GM19452 (cell line): Measurements from ENCODE around the gene ADAMTS3.

ENCODE experiments used
- ATAC-seq: cut with Tn5 transposase; IDR thresholded peaks from one replicate; pipeline ENCODE4 v1.9.1; 2021; ENCODE audit not compliant: unreplicated experiment

ADAMTS3 gene

DNA sequence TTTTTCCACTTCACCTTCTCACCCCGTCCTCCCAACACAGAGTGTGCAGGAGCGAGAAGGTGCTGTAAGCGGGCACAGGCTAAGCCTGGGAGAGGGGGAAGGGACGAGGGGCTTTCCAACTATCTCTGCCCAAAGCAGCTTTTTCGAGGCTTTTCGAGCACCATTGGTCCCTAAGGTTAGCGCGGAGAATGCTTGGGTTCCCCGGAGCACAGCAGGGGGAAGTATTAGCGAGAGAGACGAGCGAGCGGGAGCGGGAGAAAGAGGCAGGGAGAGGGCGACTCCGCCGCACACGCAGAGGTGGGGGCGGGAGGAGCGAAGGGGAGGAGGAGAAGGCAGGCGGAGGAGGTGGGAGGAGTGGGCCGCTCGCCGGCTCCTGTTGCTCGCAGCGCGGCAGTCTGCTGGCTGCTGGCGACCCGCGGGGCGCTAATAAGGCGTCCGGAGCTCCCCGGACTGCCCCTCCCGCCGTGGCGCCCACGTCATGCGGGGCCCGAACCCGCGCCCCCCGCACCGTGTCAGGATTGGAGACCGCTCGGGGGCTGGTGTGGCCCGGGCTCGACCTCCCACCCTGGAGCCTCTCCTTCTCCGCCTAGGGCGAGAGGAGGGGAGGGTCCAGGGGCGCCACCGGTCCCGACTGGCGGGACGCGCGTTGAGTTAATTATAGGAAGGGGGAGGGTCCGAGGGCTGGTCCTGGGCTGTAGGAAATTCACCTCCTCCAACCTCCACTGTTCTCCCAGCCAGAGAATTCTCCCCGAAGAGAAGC, at the start of gene ADAMTS3:
ADAMTS3 (minus strand) TSS at position 263 of the 760 bp plus-strand sequence. CDS start 459 bp downstream, outside the sequence.
- ATAC-seq: no peak

DNA sequence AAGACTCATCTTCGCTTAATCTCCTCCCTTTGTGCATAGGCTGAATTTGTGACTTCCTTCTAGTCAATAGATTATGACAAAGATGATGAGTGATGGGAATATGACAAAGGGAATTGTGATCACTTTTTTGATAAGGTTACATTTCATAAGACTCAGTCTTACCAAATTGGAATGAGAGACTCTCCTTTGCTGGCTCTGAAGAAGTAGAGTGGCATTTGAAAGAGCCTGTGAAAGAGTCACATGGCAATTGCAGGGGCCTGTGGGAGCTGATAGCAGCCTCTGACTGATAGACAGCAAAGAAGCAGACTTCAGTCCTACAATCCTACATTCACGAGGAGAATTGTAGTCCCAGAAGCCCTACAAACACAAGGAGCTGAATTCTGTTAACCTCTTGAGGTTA, 44.9 kb upstream of the ADAMTS3 start:
- no peak for ATAC-seq

DNA sequence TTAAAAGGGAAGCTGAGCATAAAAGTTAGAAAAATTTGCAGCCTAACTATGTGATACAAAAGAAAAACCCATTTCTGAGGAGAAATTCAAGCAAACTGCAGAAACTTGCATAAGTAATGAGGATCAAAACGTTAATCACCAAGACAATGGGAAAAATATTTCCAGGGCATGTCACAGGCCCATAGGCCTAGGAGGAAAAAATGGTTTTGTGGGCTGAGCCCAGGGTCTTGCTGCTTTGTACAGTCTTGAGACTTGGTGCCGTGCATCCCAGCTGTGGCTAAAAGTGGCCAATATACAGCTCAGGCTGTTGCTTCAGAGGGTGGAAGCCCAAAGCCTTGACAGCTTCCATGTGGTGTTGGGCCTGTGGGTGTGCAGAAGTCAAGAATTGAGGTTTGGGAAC, 37.7 kb upstream of the ADAMTS3 start:
- ATAC-seq: no peak

DNA sequence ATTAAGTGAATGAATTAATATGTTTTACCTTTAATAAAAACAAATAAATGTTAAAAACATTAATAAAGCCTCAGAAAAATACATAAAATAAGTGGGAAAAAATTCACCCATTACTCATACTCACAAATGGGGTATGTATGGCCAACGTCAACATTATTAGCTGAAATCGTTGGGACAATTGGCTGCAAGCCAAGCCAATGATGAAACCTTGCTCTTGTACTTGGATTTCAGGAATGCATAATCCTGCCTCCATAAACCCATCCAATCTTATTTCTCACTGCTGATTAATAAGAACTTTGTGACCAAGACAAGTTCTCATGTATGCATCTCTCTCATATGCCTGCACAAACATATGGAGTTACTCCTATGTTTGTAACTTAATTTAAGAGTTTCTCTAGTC, 35.3 kb upstream of the ADAMTS3 start:
- no peak for ATAC-seq

DNA sequence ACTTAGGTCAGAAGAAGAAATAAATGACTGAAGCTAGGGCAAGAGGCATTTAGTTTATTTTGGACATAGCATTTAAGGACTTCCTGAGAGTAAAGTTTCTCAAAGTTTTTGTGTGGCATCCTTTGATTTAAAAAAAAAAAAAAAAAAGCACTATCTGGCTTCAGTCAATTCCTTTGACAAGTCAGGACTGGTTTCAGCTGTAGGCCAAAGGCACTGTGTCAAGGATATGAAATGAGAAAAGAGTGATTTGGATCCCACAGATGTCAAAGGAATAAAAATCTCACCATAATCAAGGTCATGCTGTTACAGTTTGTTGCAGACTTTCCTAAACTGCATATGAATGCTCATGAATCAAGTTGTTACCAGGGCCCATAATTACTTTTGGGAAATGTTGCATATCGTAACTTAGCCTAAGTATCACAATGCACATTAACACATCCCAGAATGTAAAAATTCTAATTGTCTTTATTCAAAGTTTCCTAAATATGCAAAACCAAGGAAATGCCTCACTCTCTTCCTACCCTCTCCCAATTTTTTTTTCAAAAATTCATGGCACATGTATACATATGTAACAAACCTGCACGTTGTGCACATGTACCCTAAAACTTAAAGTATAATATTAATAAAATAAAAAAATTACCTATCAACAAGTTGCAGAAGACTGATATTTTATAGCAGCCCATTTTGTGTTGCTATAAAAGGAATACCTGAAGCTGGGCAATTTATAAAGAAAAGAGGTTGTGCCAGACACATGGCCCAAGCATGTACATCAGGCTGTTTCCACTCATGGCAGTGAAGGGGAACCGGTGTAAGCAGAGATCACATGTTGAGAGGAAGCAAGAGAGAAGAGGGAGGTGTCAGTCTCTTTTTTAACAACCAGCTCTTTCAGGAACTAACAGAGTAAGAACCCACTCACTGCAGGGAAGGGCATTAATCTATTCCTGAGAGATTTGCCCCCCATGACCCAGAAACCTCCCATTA, 33.7 kb upstream of the ADAMTS3 start:
- no peak for ATAC-seq

DNA sequence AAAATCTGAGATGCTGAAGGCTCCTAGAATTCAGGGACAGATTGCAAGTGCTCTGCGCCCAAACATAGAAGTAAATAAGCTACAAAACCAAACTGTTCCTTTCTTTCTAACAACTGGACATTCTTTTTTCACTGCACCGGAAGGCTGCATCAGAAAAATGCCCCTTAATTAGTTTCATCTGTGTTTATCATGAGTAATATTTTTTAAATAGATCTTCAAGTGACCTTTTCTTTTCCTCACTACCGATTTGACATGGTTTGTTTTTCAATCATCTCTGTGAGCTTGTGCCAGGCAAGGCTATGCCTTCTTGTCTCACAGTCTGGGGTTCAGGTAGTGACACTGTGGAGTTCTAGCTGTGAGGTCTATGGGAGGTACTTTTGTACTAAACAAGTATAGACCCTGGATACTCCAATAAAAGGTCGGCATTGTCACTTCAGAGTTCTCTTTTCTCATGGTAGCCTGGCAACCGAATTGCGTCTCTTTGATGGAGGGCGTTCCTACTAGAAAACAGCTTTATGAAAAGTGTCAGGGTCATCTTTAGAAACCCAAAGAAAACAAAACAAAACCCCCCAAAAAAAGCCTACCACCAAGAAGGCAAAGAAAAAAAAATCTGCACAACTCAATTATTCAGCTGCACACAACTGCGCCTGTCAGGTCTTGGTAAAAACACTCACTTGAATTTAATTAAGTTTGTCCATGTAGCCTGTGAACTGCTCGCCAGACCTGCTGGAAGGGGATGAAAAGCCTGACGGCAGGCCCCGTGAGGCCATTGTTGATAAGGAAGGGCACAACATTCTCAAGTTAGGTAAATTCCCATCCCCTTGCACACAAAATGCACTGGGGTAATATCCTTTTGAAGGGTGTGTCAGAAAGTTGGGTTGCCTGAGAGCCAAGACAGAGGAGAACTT, 22.8 kb upstream of the ADAMTS3 start:
- ATAC-seq: no peak

DNA sequence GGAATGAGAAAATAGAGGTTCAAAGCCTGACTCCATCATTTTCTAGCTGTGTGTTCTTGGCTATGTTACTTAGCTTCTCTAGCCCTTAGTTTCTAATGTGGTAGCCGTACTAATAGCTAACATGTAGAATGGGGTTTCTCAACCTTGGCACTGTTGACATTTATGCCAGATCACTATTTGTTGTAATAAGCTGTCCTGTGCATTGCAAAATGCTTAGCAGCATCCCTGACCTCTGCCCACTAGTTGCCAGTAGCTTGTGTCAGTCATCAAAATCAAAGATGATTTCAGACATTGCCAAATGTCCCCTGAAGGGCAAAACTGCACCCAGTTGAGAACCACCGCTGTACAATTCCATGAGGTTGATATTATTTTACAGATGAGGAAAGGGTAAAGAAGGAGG, 18.3 kb upstream of the ADAMTS3 start:
- no peak for ATAC-seq

DNA sequence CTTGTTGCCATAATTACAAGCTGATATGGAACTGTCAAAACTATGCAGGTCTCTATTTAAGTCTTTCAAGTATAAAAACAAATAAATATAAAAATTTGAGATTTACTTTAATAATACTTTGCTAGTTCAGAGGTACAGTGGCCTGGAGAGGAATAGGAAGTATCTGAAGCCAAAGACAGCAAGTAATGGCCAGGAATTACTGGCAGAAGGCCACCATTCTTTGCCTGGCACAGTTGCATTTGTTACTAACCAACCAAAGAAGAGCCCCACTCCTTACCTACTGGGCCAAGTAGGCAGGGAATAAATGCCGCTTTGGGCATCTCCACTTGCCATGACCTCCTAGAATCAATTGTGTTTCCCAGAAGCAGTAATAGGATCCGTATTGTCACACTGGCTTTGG, 13.8 kb upstream of the ADAMTS3 start:
- ATAC-seq: no peak

DNA sequence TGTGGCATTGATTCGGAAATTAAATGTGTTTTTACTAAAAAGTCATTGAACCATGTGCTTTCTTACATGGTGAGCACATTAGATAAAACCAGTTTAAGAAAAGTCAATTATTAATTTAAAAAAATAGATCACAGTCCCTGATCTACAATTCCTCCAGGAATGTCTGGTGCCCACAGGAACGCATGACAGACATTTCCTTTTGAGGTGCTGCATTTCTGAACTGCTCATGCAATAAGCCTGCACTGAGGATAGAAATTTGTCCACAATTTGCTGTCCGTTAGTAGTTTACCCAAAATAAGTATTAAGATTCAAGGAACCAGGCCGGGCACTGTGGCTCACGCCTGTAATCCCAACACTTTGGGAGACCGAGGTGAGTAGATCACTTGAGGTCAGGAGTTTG, 8.2 kb upstream of the ADAMTS3 start:
- no peak for ATAC-seq

DNA sequence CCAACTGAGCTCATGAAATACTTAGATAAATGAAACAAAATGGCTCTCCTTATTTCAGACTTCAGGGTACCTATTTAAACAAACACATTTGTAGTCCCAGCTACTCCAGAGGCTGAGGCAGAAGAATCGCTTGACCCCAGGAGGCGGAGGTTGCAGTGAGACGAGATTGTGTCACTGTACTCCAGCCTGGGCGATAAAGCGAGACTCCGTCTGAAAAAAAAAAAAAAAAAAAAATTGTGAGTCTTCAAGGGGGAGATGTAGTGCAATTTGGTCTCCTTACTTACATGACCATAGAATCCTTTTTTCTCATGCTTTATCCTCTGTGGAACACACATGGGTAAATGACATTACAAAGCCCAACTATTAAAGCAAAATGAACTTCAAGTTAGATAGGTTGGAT, 2.3 kb upstream of the ADAMTS3 start:
- ATAC-seq: no peak

DNA sequence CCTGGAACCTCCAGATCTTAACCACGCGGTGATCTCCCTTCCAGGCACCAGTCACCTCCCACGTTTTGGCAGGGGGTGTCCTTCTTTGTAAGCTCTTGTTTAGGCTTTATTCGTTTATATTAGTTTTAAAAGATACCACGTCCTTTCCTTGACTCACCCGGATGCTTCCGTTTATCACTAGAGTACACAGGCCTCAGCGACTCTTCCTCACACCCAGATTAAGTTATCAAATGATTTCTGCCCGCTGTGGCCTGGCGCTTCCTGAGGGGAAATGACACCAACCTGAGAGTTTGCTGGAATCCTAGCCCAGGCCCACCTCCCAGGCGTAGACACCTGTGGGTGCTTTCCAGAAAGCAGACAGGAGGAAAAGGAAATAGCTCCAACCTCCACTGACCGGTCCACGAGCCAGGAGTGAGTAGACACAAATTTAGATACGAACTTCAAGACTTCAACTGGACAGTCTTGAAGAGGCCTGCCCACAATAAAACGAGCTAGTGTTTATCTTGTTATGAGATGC, 756 bp upstream of the ADAMTS3 start:
- ATAC-seq: no peak

DNA sequence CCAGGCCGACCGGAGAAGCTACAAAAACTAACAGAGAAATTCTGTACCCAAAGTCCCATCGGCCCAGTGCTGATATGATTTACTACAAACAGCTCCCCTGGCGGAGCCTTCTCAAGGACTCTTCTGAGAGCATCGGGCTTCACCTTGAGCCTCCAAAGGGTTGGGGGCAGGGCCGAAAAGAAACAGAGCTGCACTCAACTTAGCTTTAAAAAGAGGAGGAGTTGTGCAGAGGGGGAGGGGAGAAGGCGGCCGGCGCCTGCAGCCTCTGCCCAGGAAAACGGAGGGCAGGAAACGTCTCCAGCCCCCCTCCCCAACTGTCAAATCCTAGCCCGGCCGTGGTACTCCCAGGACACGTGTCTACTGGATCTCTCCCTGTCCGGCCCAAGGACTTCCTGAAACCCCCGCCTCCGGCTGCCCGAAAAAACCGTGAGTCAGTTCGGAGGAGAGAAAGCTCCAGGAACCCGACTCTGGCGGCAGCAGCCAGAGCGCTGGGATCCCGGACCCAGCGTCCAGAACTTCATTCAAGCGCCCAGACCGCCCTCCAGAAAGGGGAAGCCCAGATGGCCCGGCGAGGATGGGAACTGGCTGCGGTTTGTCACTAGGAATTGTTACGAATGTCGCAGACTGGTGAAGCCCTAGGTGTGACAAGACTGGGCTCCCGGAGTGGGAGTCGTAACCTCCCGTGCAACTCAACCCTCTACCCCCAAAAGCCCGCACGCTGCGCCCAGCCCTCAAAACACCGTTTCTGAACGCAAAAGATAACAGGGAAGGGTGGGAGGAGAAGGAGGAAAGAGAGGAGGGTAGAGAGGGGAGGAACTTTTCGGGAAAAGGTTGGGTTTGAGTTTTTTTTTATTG, 973 bp downstream of the ADAMTS3 start:
- ATAC-seq: no peak

DNA sequence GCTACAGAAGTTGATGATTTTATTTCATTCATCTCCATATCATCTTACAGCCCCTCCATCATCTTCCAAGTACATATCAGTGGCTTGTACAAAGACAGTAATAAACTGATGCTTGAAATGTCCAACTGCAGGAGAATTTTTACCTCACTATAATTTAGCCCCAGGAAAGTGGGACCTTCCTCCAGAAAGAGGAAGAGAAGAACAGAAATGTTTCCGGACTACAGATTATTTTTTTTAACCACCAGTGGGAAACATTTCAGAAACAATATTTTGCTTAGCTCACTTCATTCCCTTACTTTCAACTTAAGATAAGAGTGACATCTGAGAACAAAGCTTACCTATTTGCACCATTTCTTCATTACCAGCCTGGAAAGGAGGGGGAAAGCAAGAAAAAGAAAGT, 2.0 kb downstream of the ADAMTS3 start:
- no peak for ATAC-seq

DNA sequence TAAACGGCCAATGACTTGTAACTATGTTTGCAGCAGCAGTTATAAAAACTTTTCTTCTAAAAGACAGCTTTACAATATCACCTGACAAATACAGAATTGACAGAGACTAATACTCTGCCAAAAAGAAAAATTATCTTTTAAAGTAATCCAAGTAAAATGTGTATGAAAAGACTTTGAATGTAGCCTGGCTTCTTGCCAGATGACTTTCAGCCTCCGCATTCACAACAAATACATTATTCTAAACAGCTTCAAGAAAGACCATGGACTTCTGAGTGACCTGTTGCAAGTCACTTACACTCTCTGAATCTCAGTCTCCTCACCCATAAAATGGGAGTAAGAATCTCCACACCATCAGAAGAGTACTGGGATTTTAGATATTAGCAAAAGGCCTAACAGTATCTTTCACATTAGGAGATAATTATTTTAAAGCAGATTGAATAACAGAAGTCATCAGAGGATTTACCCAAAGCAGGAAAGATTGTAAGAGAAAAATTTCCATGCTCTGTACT, 2.5 kb downstream of the ADAMTS3 start:
- ATAC-seq: no peak

DNA sequence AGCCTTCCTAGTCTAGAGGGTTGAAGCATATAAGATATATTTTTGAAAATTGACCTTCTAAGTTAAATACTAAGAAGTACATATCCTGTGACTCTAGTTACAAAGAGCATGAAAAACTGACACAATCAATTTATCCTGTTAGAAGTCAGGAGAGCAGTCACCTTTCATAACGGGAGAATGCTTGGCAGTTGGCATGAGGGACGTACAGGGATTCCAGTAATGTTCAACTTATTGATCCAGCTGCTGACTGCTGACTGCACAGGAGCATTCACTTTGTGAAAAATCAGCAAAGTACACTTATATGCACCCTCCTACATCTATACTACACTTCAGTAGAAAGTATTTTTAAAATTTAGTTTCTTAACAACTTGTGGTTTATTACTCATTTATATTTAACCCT, 4.2 kb downstream of the ADAMTS3 start:
- no peak for ATAC-seq

DNA sequence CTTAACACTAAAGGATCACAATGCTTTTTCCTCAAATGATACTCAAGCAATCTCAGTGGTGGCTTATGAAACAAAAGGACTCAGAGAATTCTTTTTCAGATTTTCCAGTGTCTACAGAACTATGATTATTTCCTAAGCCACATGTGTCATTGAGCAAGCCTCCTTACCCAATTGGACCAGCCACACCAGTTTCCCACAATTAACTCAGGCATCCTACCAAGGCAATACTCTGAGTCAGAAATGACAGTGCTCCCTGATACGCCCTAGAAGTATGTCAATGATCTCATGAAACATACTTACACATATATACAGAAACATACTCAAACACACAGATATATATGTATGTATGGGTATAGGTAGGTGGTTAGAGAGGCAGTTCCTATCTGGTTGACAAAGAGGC, 4.8 kb downstream of the ADAMTS3 start:
- ATAC-seq: no peak

DNA sequence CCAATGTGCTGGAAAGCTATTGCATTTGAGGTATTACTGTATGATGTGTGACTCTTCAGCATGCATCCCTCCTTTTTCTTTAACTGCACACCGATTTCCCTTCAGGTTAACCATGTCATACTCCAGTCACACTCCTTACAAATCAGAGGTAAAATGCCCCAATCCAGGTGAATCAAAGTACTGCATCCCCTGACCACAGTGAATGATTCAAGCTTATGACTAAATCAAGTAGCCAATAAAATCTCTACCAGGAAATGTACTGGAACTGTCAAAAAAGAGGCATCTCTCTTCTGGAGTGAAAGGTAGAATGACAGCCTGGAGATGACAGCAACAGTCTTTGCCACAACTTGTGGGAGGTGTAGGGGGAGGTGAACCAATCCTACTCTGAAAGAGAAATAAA, 10.4 kb downstream of the ADAMTS3 start:
- ATAC-seq: no peak

DNA sequence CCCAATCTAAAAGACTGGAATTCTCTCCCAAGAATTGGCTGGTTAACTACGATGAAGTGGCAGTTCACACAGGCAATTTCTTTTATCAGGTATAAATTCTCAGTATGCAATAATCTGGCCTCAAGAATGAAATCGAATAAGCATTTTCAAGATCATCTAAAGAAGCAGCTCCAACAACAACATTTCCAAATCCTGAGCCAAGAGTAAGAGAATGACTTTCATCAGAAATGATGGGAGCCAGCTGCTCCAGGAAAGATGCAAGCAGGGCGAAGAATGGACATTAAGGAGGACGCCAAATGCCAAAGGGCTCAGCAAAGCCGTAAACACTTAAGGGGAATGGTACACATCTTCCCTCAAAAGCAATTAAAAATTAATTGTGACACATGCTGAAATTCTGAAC, 12.0 kb downstream of the ADAMTS3 start:
- no peak for ATAC-seq

DNA sequence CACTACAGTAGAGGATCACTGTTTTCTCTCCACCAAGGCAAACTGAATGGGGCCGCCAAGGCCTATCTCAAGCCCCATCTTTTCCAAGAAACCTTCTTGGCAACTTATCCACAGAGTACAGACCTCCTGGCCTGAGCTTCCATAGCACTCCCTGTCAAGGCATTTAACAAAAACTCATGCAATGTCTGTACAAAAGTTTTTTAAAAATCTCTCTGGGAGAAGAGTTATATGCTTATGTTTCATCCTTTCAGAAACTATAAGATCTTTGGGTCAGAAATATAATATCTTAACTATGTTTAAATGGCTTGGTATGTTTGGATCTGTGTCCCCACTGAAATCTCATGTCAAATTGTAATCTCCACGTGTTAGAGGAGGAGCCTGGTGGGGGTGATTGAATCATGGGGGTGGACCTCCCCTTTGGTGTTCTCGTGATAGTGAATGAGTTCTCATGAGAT, 13.6 kb downstream of the ADAMTS3 start:
- ATAC-seq: no peak
